HepG2 (cell line): Measurements from ENCODE around the gene PIP4K2B. TPM values are rescaled to one million over a fixed set of nuclear protein-coding genes. Genes with fewer than 3 reads are reported as not detected.

Experiments
- FOXK1 ChIP-seq: sonication (generic); formaldehyde crosslinking; IDR thresholded peaks from 2 replicates; pipeline ENCODE4 v1.4.0; 2020; ENCODE audit warnings: low read depth, missing genetic modification reagents, borderline replicate concordance
- KLF12 ChIP-seq: sonication (generic); formaldehyde crosslinking; IDR thresholded peaks from 2 replicates; pipeline ENCODE4 v1.4.0; 2020; ENCODE audit warnings: missing genetic modification reagents, borderline replicate concordance
- KLF15 ChIP-seq: sonication (generic); formaldehyde crosslinking; IDR thresholded peaks from 2 replicates; pipeline ENCODE4 v1.8.1; 2023; ENCODE audit warnings: borderline replicate concordance, mild to moderate bottlenecking, inconsistent platforms, missing genetic modification reagents, mixed read lengths
- MTF2 ChIP-seq: sonication (generic); formaldehyde crosslinking; IDR thresholded peaks from 2 replicates; pipeline ENCODE4 v1.5.0; 2020; ENCODE audit warnings: missing genetic modification reagents, borderline replicate concordance
- STAT5B ChIP-seq: sonication (generic); formaldehyde crosslinking; IDR thresholded peaks from 2 replicates; pipeline ENCODE4 v1.4.0; 2020; ENCODE audit warnings: missing genetic modification reagents
- SYNCRIP ChIP-seq: fragments of 200-400 bp; formaldehyde crosslinking; IDR thresholded peaks from 2 replicates; pipeline ENCODE4 v1.6.1; 2018; ENCODE audit warnings: mild to moderate bottlenecking, low read depth, low read length; ENCODE audit not compliant: insufficient read depth
- ZBTB8A ChIP-seq: sonication (generic); formaldehyde crosslinking; IDR thresholded peaks from 2 replicates; pipeline ENCODE4 v1.4.0; 2020; ENCODE audit warnings: mild to moderate bottlenecking, low read depth, missing genetic modification reagents, borderline replicate concordance
- polyA plus RNA-seq, 8 experiments: library from polyadenylated mRNA; depleted of rRNA in 3 of 8; stranded (reverse) in 7 of 8; unstranded in 1 of 8; fragments of >200 nt; fragmentation: Illumina TruSeq in 4 of 8; extraction: Trizol in 4 of 8; gene quantifications; 2 replicates each; pipeline versions ENCODE4 v1.2.1 to v1.2.3, GENCODE V29; 2011 to 2016; ENCODE audit warnings: low read depth in 4 of 8, missing spikeins in 1 of 8, mixed read lengths in 1 of 8; ENCODE audit not compliant: insufficient read depth in 1 of 8
- total RNA-seq, 5 experiments: library from RNA; depleted of rRNA; stranded (reverse); fragments of >200 nt; fragmentation: Illumina TruSeq; extraction: Trizol; gene quantifications; 2 replicates each; pipeline ENCODE4 v1.2.3, GENCODE V29; 2016; ENCODE audit warnings: low read depth in 1 of 5
- TF ChIP-seq, protein P1 (sequence below): sonication (generic); formaldehyde crosslinking; IDR thresholded peaks from 2 replicates; pipeline ENCODE4 v1.5.1; 2020; ENCODE audit warnings: mild to moderate bottlenecking, missing genetic modification reagents, moderate library complexity
- TF ChIP-seq, protein P2 (sequence below): sonication (generic); formaldehyde crosslinking; IDR thresholded peaks from 2 replicates; pipeline ENCODE4 v1.8.1; 2023; ENCODE audit warnings: mild to moderate bottlenecking, missing genetic modification reagents, borderline replicate concordance
- TF ChIP-seq, protein P3 (sequence below): sonication (generic); formaldehyde crosslinking; IDR thresholded peaks from 2 replicates; pipeline ENCODE4 v1.4.0; 2020; ENCODE audit warnings: mild to moderate bottlenecking, missing genetic modification reagents
- TF ChIP-seq, protein P4 (sequence below): sonication (generic); formaldehyde crosslinking; IDR thresholded peaks from 2 replicates; pipeline ENCODE4 v1.4.0; 2020; ENCODE audit warnings: missing genetic modification reagents
- TF ChIP-seq, protein P5 (sequence below): IDR thresholded peaks from 2 replicates; pipeline ENCODE4 v1.6.1; 2012; ENCODE audit warnings: low read depth, low read length, improper control_type of control experiment
- TF ChIP-seq, protein P6 (sequence below), 2 experiments: IDR thresholded peaks; 2 replicates each; pipeline ENCODE4 v1.6.1; 2011 to 2012; ENCODE audit warnings: low read length in 2 of 2, borderline replicate concordance in 1 of 2, low read depth in 1 of 2, mild to moderate bottlenecking in 1 of 2, moderate library complexity in 1 of 2

Gene PIP4K2B
- total and polyA plus RNA-seq, 2 of the 13 experiments (the other 11 are each of a cell fraction or from before 2014, with no cell fraction given), result 20.4 to 54.0 TPM

DNA sequence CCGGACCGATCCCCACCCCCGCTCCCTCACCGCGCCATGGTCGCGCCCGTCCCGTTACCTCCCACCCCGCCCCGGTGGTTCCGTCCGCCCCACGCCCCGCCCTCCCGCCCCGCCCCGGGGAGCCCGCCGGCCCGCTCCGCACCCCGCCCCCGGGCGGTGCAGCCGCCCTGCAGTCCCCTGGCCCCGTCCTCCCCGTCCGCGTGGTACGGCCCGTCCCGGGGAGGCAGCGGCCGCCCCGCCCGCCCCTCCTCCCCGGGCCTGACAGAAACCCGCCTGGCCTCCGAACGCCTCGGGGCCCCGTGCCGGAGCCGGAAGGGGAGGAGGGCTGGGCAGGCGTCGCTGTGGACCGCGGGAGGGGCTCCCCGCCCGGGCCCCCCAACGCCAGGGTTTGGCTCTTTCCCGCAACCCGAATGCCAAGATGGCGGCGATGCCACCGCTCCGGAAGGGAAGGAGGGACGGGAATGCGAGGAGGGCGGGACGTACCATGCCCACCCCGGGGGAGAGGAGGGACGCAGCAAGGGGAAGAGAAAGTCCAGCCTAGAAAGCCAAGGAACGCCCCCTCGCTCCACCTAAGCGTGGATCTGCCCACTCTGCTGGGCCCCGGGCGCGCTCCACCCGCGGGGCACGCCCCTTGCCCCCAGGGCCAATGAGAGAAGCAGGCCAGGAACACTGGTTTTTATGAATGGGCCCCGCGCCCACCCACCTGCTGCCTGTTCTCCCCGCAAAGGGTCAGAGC, at the start of gene PIP4K2B (continued):
- TF ChIP-seq, protein P1, sequence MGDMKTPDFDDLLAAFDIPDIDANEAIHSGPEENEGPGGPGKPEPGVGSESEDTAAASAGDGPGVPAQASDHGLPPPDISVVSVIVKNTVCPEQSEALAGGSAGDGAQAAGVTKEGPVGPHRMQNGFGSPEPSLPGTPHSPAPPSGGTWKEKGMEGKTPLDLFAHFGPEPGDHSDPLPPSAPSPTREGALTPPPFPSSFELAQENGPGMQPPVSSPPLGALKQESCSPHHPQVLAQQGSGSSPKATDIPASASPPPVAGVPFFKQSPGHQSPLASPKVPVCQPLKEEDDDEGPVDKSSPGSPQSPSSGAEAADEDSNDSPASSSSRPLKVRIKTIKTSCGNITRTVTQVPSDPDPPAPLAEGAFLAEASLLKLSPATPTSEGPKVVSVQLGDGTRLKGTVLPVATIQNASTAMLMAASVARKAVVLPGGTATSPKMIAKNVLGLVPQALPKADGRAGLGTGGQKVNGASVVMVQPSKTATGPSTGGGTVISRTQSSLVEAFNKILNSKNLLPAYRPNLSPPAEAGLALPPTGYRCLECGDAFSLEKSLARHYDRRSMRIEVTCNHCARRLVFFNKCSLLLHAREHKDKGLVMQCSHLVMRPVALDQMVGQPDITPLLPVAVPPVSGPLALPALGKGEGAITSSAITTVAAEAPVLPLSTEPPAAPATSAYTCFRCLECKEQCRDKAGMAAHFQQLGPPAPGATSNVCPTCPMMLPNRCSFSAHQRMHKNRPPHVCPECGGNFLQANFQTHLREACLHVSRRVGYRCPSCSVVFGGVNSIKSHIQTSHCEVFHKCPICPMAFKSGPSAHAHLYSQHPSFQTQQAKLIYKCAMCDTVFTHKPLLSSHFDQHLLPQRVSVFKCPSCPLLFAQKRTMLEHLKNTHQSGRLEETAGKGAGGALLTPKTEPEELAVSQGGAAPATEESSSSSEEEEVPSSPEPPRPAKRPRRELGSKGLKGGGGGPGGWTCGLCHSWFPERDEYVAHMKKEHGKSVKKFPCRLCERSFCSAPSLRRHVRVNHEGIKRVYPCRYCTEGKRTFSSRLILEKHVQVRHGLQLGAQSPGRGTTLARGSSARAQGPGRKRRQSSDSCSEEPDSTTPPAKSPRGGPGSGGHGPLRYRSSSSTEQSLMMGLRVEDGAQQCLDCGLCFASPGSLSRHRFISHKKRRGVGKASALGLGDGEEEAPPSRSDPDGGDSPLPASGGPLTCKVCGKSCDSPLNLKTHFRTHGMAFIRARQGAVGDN, result peak; percentile 74
- TF ChIP-seq, protein P2, sequence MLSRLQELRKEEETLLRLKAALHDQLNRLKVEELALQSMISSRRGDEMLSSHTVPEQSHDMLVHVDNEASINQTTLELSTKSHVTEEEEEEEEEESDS (CRISPR knock-in tag), result peak; percentile 87; the same call in 1 of the 2 replicates
- TF ChIP-seq MTF2 (CRISPR knock-in tag), result no peak
- TF ChIP-seq, protein P3, sequence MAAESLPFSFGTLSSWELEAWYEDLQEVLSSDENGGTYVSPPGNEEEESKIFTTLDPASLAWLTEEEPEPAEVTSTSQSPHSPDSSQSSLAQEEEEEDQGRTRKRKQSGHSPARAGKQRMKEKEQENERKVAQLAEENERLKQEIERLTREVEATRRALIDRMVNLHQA (CRISPR knock-in tag), result no peak
- peak; percentile 62; the same call in 1 of the 2 replicates for TF ChIP-seq KLF12 (CRISPR knock-in tag)
- peak; percentile 69; the same call in 1 of the 2 replicates for TF ChIP-seq KLF15
- TF ChIP-seq, protein P4, sequence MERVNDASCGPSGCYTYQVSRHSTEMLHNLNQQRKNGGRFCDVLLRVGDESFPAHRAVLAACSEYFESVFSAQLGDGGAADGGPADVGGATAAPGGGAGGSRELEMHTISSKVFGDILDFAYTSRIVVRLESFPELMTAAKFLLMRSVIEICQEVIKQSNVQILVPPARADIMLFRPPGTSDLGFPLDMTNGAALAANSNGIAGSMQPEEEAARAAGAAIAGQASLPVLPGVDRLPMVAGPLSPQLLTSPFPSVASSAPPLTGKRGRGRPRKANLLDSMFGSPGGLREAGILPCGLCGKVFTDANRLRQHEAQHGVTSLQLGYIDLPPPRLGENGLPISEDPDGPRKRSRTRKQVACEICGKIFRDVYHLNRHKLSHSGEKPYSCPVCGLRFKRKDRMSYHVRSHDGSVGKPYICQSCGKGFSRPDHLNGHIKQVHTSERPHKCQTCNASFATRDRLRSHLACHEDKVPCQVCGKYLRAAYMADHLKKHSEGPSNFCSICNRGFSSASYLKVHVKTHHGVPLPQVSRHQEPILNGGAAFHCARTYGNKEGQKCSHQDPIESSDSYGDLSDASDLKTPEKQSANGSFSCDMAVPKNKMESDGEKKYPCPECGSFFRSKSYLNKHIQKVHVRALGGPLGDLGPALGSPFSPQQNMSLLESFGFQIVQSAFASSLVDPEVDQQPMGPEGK (CRISPR knock-in tag), result peak; percentile 98
- TF ChIP-seq, protein P5, sequence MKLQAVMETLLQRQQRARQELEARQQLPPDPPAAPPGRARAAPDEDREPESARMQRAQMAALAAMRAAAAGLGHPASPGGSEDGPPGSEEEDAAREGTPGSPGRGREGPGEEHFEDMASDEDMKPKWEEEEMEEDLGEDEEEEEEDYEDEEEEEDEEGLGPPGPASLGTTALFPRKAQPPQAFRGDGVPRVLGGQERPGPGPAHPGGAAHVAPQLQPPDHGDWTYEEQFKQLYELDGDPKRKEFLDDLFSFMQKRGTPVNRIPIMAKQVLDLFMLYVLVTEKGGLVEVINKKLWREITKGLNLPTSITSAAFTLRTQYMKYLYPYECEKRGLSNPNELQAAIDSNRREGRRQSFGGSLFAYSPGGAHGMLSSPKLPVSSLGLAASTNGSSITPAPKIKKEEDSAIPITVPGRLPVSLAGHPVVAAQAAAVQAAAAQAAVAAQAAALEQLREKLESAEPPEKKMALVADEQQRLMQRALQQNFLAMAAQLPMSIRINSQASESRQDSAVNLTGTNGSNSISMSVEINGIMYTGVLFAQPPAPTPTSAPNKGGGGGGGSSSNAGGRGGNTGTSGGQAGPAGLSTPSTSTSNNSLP, result no peak
- no peak for TF ChIP-seq STAT5B (CRISPR knock-in tag)
- peak; percentile 63; the same call in 1 of the 2 replicates for TF ChIP-seq ZBTB8A (CRISPR knock-in tag)
- TF ChIP-seq FOXK1 (CRISPR knock-in tag), result peak; percentile 81
- TF ChIP-seq, protein P6, sequence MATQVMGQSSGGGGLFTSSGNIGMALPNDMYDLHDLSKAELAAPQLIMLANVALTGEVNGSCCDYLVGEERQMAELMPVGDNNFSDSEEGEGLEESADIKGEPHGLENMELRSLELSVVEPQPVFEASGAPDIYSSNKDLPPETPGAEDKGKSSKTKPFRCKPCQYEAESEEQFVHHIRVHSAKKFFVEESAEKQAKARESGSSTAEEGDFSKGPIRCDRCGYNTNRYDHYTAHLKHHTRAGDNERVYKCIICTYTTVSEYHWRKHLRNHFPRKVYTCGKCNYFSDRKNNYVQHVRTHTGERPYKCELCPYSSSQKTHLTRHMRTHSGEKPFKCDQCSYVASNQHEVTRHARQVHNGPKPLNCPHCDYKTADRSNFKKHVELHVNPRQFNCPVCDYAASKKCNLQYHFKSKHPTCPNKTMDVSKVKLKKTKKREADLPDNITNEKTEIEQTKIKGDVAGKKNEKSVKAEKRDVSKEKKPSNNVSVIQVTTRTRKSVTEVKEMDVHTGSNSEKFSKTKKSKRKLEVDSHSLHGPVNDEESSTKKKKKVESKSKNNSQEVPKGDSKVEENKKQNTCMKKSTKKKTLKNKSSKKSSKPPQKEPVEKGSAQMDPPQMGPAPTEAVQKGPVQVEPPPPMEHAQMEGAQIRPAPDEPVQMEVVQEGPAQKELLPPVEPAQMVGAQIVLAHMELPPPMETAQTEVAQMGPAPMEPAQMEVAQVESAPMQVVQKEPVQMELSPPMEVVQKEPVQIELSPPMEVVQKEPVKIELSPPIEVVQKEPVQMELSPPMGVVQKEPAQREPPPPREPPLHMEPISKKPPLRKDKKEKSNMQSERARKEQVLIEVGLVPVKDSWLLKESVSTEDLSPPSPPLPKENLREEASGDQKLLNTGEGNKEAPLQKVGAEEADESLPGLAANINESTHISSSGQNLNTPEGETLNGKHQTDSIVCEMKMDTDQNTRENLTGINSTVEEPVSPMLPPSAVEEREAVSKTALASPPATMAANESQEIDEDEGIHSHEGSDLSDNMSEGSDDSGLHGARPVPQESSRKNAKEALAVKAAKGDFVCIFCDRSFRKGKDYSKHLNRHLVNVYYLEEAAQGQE (IDR thresholded peaks at IDR 0.05; ENCODE audit: borderline replicate concordance in 1 of 2, low read depth in 1 of 2, low read length in 2 of 2), result peak in 1 of 2 experiments; percentile 21; a peak in 1 of 4 replicates
- no peak for TF ChIP-seq SYNCRIP
